ENCODE measurements around the gene AP2A2.

AP2A2 gene

DNA sequence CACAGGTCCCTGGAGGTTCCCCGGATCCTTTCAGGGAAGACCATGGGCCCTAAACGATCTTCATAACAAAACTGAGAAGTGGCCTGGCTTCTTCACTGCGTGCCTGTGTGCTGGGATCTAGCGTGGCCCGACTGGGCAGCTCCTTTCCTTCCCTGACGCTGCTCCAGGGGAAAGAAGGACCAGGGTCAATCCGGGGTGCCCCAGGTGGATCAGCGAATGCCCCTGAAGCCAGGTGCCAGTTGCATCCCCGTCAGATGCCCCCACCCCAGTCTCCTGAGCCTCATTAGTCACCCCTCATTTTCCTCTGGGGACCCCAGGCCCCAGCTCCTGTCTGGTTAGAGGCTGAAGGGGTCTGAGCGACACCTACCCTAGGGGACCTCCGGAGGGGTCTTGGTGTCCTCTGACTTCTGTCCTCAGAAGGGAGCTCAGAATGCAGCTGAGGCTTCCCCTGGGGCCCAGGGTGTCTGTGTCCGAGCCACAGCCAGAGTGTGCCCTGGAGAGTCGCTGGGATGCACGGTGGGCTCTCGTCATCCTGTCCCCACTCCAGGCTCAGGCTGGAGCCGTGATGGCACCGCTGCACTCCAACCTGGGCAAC lies 129.5 kb downstream of the AP2A2 start:
- no peak overlapping the region for H3K4me3 ChIP-seq (ENCODE audit: low read depth, low read length)
- TF ChIP-seq, protein P1, sequence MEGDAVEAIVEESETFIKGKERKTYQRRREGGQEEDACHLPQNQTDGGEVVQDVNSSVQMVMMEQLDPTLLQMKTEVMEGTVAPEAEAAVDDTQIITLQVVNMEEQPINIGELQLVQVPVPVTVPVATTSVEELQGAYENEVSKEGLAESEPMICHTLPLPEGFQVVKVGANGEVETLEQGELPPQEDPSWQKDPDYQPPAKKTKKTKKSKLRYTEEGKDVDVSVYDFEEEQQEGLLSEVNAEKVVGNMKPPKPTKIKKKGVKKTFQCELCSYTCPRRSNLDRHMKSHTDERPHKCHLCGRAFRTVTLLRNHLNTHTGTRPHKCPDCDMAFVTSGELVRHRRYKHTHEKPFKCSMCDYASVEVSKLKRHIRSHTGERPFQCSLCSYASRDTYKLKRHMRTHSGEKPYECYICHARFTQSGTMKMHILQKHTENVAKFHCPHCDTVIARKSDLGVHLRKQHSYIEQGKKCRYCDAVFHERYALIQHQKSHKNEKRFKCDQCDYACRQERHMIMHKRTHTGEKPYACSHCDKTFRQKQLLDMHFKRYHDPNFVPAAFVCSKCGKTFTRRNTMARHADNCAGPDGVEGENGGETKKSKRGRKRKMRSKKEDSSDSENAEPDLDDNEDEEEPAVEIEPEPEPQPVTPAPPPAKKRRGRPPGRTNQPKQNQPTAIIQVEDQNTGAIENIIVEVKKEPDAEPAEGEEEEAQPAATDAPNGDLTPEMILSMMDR (IDR thresholded peaks at IDR 0.05; ENCODE audit: low read depth, low read length, missing control alignments), result no peak
- DNase-seq (ENCODE audit: low read depth), result no peak

DNA sequence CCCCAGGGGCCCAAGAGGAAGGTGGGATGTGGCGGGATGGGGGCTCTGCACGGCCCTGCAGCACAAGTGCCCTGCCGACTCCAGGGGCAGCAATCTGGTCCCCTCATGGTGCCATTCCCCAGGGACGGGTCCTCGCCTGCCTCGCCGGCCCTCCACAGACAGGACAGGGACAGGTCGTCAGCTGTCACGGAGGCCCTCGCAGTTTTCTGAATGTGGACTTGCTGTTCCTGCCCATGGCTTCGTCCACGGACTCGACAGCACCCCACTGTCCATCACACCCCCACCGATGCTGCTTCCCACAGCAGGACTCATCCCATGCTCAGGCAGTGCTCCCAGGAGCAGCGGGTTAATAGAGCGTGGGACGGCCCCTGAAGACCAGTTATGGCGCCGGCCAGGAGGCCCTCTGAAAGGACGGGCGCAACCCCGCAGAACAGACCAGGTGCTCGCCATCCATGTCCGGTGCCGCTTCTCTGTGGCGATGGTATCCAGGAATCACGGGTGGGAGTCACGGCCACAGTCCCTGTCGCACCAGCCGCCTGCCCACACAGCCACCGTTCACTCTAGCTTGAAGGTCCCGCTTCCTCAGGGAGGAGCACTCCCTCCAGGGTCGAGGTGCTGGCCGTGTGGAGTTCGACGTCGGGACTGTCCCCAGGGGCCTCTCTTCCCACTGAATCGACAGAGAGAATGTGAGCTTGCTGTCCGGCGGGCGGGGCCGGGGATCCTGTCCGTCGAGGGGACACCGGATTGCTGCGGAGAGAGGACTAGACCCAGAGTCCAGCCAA lies 130.5 kb downstream of the AP2A2 start:
- no peak overlapping the region for H3K4me3 ChIP-seq (ENCODE audit: low read depth, low read length)
- DNase-seq (ENCODE audit: low read depth), result no peak
- TF ChIP-seq, protein P1 (IDR thresholded peaks at IDR 0.05; ENCODE audit: low read depth, low read length, missing control alignments), result no peak

DNA sequence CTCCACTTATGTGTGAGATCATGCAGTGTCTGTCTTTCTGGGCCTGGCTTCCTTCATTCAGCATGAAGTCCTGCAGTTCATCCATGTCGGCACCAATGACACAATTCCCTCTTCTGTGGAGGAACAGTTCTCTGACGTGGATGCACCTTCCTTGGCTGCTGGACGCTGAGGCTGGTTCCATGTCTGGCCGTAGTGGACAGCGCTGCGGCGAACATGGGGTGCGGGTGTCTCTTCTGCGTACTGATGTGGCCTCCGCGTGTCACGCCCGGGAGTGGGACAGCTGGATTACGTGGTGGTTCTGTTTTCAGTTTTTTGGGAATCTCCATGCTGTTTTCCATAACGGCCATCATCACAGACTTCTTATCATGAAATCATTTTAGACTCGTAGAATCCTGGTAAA lies 132.1 kb downstream of the AP2A2 start:
- TF ChIP-seq, protein P1 (IDR thresholded peaks at IDR 0.05; ENCODE audit: low read depth, low read length, missing control alignments), result no peak
- DNase-seq (ENCODE audit: low read depth), result no peak
- no peak overlapping the region for H3K4me3 ChIP-seq (ENCODE audit: low read depth, low read length)

DNA sequence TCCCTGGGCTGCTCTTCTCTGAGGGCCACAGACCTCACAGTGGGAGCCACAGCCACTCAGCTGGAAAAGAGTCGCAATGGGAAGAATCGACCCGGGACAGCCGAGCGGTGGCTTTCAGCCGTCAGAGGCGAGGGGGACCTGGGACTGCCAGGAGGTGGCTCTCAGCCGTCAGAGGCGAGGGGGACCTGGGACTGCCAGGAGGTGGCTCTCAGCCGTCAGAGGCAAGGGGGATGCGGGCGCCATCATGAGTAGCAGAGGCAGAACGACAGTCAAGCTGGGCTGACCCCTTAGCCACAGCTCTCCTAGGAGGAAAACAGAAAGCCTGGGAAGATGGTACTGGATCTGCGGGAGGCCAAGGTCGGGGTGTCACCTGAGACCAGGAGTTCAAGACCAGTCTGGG lies 134.1 kb downstream of the AP2A2 start:
- no peak for DNase-seq (ENCODE audit: low read depth)

DNA sequence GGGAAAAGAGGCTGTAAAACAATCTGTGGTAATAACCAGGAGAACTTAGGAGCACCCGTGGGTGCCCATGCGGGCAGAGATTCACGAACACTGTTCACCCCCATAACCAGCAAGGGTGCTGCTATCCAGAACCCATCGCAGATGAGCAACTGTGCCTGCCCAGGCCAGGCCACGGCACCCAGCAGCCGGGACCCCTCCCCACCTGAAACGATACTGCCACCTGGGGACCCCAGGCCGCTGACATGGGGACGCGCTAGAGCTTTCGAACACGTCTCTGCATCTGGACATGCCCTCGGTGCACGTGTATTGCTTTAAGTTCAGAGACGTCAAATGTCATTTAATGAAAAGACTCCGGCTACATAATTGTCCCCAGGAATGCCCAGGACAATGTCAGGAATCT lies 134.7 kb downstream of the AP2A2 start:
- DNase-seq (ENCODE audit: low read depth), result no peak
- H3K4me3 ChIP-seq (ENCODE audit: low read depth, low read length), result no peak overlapping the region
- TF ChIP-seq, protein P1 (IDR thresholded peaks at IDR 0.05; ENCODE audit: low read depth, low read length, missing control alignments), result no peak

More for the DNA sequence above, 134.1 kb downstream of the AP2A2 start:
- no peak overlapping the region for H3K4me3 ChIP-seq (ENCODE audit: low read depth, low read length)
- TF ChIP-seq, protein P1 (IDR thresholded peaks at IDR 0.05; ENCODE audit: low read depth, low read length, missing control alignments), result no peak

DNA sequence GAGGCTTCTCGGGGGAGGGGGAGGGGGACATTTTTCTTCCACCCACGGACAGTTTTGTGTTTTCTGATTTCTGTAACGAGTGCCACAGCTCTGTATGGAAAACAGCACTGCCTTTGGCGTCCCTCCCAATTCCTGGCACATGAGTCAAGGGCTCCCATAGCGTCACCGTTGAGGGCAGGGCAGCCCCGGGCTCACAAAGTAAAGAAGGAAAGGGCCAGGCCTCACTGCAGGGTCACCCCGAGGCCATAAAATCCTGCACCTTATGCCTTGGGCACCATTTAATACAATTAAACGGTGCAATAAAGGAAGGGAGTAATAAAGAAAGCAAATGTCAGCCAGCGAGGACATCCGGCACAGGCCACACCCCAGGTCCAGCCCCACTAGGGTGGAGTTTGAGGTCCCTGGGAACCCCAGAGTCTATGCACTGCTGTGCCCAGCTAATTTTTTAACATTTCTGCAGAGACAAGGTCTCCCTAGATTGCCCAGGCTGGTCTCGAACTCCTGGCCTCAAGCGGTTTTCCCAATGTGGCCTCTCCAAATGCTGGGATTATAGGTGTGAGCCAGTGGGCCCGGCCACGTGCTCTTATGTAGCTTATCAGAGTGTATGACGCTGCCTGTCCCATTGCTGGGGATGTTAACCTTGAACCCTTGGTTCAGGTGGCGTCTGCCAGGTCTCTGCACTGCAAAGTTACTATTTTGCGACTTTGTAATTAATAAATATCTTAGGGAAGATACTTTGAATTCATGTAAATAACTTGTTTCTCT lies 135.4 kb downstream of the AP2A2 start:
- DNase-seq (ENCODE audit: low read depth), result no peak
- H3K4me3 ChIP-seq (ENCODE audit: low read depth, low read length), result no peak overlapping the region
- TF ChIP-seq, protein P1 (IDR thresholded peaks at IDR 0.05; ENCODE audit: low read depth, low read length, missing control alignments), result no peak
